C4-2B (cell line): ENCODE results near the gene SEMA3B.

ENCODE experiments used
- ZFX ChIP-seq: fragments of 450-650 bp; IDR thresholded peaks from 2 replicates; pipeline ENCODE4 v1.6.1; 2017
- TF ChIP-seq, protein P1 (sequence below): fragments of 450-650 bp; conservative IDR thresholded peaks from 2 replicates; pipeline ENCODE4 v1.5.1; 2017; ENCODE audit warnings: mild to moderate bottlenecking

DNA sequence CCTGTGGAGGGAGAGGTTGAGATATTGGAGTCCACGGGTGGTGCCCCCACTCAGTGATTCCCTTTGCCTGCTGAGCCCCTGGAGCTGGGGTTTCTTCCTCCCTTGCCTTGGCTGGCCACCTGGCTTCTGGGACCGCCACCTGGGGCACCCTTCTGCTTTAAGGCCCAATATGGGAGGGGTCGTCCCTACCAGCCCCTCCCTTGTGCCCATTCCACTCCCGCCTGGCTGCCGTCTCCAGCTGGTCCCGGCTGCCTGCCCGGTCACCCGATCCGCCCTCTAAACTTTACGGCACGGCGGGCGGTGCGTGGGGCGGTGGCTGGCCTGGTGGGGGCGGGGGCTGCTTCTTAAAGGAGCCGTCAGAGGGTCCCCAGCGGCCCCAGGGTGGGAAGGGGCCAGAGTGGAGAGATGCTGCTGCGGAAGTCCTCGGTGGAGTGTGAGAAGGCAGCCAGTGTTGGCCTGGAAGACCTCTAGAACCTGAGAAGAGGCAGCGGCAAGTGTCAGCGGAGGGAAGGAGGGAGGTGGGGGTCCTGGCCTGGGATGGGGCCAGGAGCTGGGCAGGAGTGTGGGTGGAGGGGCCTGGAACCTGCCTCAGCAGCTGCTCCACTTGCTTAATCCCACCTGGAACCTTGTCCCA lies 1.6 kb upstream of the SEMA3B start:
- TF ChIP-seq, protein P1, sequence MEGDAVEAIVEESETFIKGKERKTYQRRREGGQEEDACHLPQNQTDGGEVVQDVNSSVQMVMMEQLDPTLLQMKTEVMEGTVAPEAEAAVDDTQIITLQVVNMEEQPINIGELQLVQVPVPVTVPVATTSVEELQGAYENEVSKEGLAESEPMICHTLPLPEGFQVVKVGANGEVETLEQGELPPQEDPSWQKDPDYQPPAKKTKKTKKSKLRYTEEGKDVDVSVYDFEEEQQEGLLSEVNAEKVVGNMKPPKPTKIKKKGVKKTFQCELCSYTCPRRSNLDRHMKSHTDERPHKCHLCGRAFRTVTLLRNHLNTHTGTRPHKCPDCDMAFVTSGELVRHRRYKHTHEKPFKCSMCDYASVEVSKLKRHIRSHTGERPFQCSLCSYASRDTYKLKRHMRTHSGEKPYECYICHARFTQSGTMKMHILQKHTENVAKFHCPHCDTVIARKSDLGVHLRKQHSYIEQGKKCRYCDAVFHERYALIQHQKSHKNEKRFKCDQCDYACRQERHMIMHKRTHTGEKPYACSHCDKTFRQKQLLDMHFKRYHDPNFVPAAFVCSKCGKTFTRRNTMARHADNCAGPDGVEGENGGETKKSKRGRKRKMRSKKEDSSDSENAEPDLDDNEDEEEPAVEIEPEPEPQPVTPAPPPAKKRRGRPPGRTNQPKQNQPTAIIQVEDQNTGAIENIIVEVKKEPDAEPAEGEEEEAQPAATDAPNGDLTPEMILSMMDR = no peak
- no peak for TF ChIP-seq ZFX
